RWPE2 (cell line): Measurements from ENCODE around the gene PLCG2.

Experiments
- ATAC-seq: fragments of 200-7000 bp; cut with Tn5 transposase; 3 replicates; pipeline ENCODE4 v1.9.1; 2021; ENCODE audit warnings: low read depth
- DNase-seq: peaks from one replicate; pipeline ENCODE4 v3.0.0-alpha.2; 2020; ENCODE audit warnings: low spot score
- H3K27ac ChIP-seq: fragments of 450-650 bp; 2 replicates; pipeline ENCODE4 v1.5.1; 2017; ENCODE audit warnings: mild to moderate bottlenecking; ENCODE audit not compliant: poor library complexity, severe bottlenecking
- H3K27me3 ChIP-seq: fragments of 250-450 bp; sonication (Bioruptor Pico); 2 replicates; pipeline ENCODE4 v1.5.1; 2021; ENCODE audit warnings: mild to moderate bottlenecking, moderate library complexity; ENCODE audit not compliant: insufficient read depth, poor library complexity, severe bottlenecking
- H3K36me3 ChIP-seq: fragments of 250-450 bp; sonication (Bioruptor Pico); 2 replicates; pipeline ENCODE4 v1.5.1; 2020; ENCODE audit warnings: low read depth, mild to moderate bottlenecking, moderate library complexity
- H3K4me1 ChIP-seq: fragments of 250-450 bp; sonication (Bioruptor Pico); 2 replicates; pipeline ENCODE4 v1.5.1; 2021; ENCODE audit warnings: mild to moderate bottlenecking, moderate library complexity; ENCODE audit not compliant: insufficient read depth, poor library complexity, severe bottlenecking
- H3K4me3 ChIP-seq: fragments of 250-450 bp; sonication (Bioruptor Pico); 2 replicates; pipeline ENCODE4 v1.5.1; 2021; ENCODE audit warnings: mild to moderate bottlenecking, moderate library complexity; ENCODE audit not compliant: severe bottlenecking
- H3K9me3 ChIP-seq: fragments of 250-450 bp; sonication (Bioruptor Pico); 2 replicates; pipeline ENCODE4 v1.5.1; 2021; ENCODE audit warnings: mild to moderate bottlenecking, moderate library complexity; ENCODE audit not compliant: severe bottlenecking
- CTCF ChIP-seq: fragments of 450-650 bp; IDR thresholded peaks from one replicate; pipeline ENCODE4 v1.5.1; 2017; ENCODE audit warnings: mild to moderate bottlenecking, moderate library complexity; ENCODE audit not compliant: poor library complexity, severe bottlenecking

The PLCG2 gene

GRCh38 chr16:81888520-81889394, 109.7 kb downstream of the PLCG2 start:
- no peak for TF ChIP-seq CTCF
- no peaks in the 10 kb centered on the region for H3K4me1 ChIP-seq
- ATAC-seq (no peak), DNase-seq (no peak)
- H3K27me3 ChIP-seq: no peaks in the 10 kb centered on the region
- H3K9me3 ChIP-seq: no peaks in the 10 kb centered on the region
- no peak overlapping the region for H3K4me3 ChIP-seq
- H3K27ac ChIP-seq: no peak overlapping the region
- no peaks in the 10 kb centered on the region for H3K36me3 ChIP-seq

GRCh38 chr16:81891736-81892364, 112.8 kb downstream of the PLCG2 start:
- H3K36me3 ChIP-seq: no peaks in the 10 kb centered on the region

GRCh38 chr16:81894592-81894991, 115.5 kb downstream of the PLCG2 start:
- no peaks in the 10 kb centered on the region for H3K36me3 ChIP-seq
- DNase-seq (no peak), ATAC-seq (no peak)
- no peaks in the 10 kb centered on the region for H3K9me3 ChIP-seq
- H3K4me3 ChIP-seq: no peak overlapping the region
- H3K4me1 ChIP-seq: no peaks in the 10 kb centered on the region
- TF ChIP-seq CTCF: no peak
- no peak overlapping the region for H3K27ac ChIP-seq
- no peaks in the 10 kb centered on the region for H3K27me3 ChIP-seq

More at GRCh38 chr16:81891736-81892364, 112.8 kb downstream of the PLCG2 start:
- Histone ChIP-seq H3K27ac (no peak overlapping the region), H3K4me1 (no peaks in the 10 kb centered on the region), H3K27me3 (no peaks in the 10 kb centered on the region), H3K4me3 (no peak overlapping the region), H3K9me3 (no peaks in the 10 kb centered on the region)
- ATAC-seq (no peak; the same call in 2 of the 3 replicates), DNase-seq (no peak)
- no peak for TF ChIP-seq CTCF

GRCh38 chr16:81896902-81897301, 117.8 kb downstream of the PLCG2 start:
- ATAC-seq: no peak
- Histone ChIP-seq H3K4me3 (no peak overlapping the region), H3K27ac (no peak overlapping the region), H3K9me3 (no peaks in the 10 kb centered on the region), H3K27me3 (no peaks in the 10 kb centered on the region), H3K36me3 (no peaks in the 10 kb centered on the region), H3K4me1 (peaks cover 10% of the 10 kb centered on the region)
- TF ChIP-seq CTCF: no peak
- DNase-seq: no peak
